H1 (cell line): ENCODE results near the gene FPR3. TPM values are rescaled to one million over a fixed set of nuclear protein-coding genes. Genes with fewer than 3 reads are reported as not detected.

ENCODE experiments used
- CTCF ChIA-PET: fragments of 300-600 bp; sonication (Branson Sonifier 250); formaldehyde crosslinking; loops from one replicate; lab custom pipeline; 2021; ENCODE audit not compliant: partially characterized antibody; lab: Charles Lee
- POLR2A ChIA-PET: fragments of 300-600 bp; sonication (Branson Sonifier 250); formaldehyde crosslinking; loops from one replicate; lab custom pipeline; 2021; ENCODE audit warnings: inconsistent platforms; ENCODE audit not compliant: partially characterized antibody; lab: Charles Lee
- DNase-seq, 2 experiments: peaks; one replicate each; pipeline versions ENCODE4 v3.0.0 to v3.0.0-alpha.2; 2010 to 2022; ENCODE audit warnings: low spot score in 2 of 2, low read depth in 1 of 2, mixed read lengths in 1 of 2
- FAIRE-seq: peaks from 2 replicates; lab custom pipeline; 2011; peaks lifted over from hg19 to GRCh38; lab: Jason Lieb, UNC
- H2AFZ ChIP-seq: 2 replicates; pipeline ENCODE4 v1.8.1; 2012; ENCODE audit warnings: low read length, inconsistent platforms
- H2AK5ac ChIP-seq: 2 replicates; pipeline ENCODE4 v1.6.1; 2013; ENCODE audit warnings: low read depth, low read length
- H2BK120ac ChIP-seq: replicated peaks from 2 replicates; pipeline ENCODE3; 2013; ENCODE audit warnings: low read depth, low read length, inconsistent platforms
- H2BK12ac ChIP-seq: 2 replicates; pipeline ENCODE4 v1.6.1; 2013; ENCODE audit warnings: low read depth, low read length
- H2BK15ac ChIP-seq: 2 replicates; pipeline ENCODE4 v1.6.1; 2013; ENCODE audit warnings: low read length
- H2BK20ac ChIP-seq: 2 replicates; pipeline ENCODE4 v1.6.1; 2013; ENCODE audit warnings: low read length
- H2BK5ac ChIP-seq: 2 replicates; pipeline ENCODE4 v1.6.1; 2013; ENCODE audit warnings: low read depth, low read length
- H3K14ac ChIP-seq: 2 replicates; pipeline ENCODE4 v1.6.1; 2013; ENCODE audit warnings: inconsistent platforms; ENCODE audit not compliant: insufficient read length
- H3K18ac ChIP-seq: 2 replicates; pipeline ENCODE4 v1.6.1; 2013; ENCODE audit warnings: low read length; ENCODE audit errors: extremely low read depth
- H3K23ac ChIP-seq: 2 replicates; pipeline ENCODE4 v1.6.1; 2013; ENCODE audit warnings: inconsistent platforms; ENCODE audit not compliant: insufficient read length
- H3K23me2 ChIP-seq: 2 replicates; pipeline ENCODE4 v1.6.1; 2013; ENCODE audit warnings: low read depth, low read length
- H3K27ac ChIP-seq: 2 replicates; pipeline ENCODE4 v1.6.1; 2011; ENCODE audit warnings: low read depth, low read length, inconsistent platforms
- H3K27me3 ChIP-seq, 4 experiments: replicated peaks in 1 of 4; 1 replicate in 1 of 4; 2 replicates in 3 of 4; pipeline versions ENCODE4 v1.6.1 to v1.8.1; 2011 to 2013; ENCODE audit warnings: low read length in 3 of 4, mild to moderate bottlenecking in 3 of 4, inconsistent platforms in 2 of 4, mixed read lengths in 2 of 4, moderate library complexity in 1 of 4; ENCODE audit not compliant: control insufficient read depth in 3 of 4, insufficient read depth in 3 of 4; ENCODE audit errors: extremely low read depth in 1 of 4
- H3K36me3 ChIP-seq, 4 experiments: 2 replicates each; pipeline versions ENCODE4 v1.6.1 to v1.8.1; 2011 to 2013; ENCODE audit warnings: mild to moderate bottlenecking in 4 of 4, low read length in 3 of 4, moderate library complexity in 2 of 4, control low read depth in 1 of 4, inconsistent platforms in 1 of 4; ENCODE audit not compliant: insufficient read depth in 4 of 4, control insufficient read depth in 2 of 4
- H3K4ac ChIP-seq: replicated peaks from 2 replicates; pipeline ENCODE3; 2013; ENCODE audit warnings: low read length, low read depth, mixed read lengths, inconsistent platforms; ENCODE audit not compliant: insufficient read length
- H3K4me1 ChIP-seq, 4 experiments: replicated peaks in 1 of 4; 1 replicate in 1 of 4; 2 replicates in 3 of 4; pipeline versions ENCODE4 v1.6.1 to v1.8.1; 2011 to 2013; ENCODE audit warnings: low read length in 3 of 4, inconsistent platforms in 2 of 4, mixed read lengths in 1 of 4; ENCODE audit not compliant: insufficient read depth in 4 of 4, control insufficient read depth in 3 of 4
- H3K4me2 ChIP-seq, 2 experiments: 2 replicates each; pipeline versions ENCODE4 v1.6.1 to v1.8.1; 2011 to 2013; ENCODE audit warnings: low read depth in 2 of 2, low read length in 2 of 2, control low read depth in 1 of 2, inconsistent platforms in 1 of 2, mild to moderate bottlenecking in 1 of 2; ENCODE audit not compliant: insufficient read depth in 1 of 2
- H3K4me3 ChIP-seq, 4 experiments: fragments of 200-600, 300-600 bp in 1 of 4; sonication (generic), shearing (Covaris generic), sonication (Bioruptor Twin) in 1 of 4; 2 replicates each; pipeline versions ENCODE4 v1.5.1 to v1.8.1; 2011 to 2016; ENCODE audit warnings: low read length in 4 of 4, low read depth in 3 of 4, control low read depth in 2 of 4, inconsistent platforms in 2 of 4, mild to moderate bottlenecking in 2 of 4, mixed read lengths in 1 of 4, moderate library complexity in 1 of 4; ENCODE audit not compliant: insufficient read depth in 2 of 4; ENCODE audit errors: extremely low read depth in 1 of 4
- H3K56ac ChIP-seq: replicated peaks from 2 replicates; pipeline ENCODE3; 2013; ENCODE audit warnings: low read depth, mild to moderate bottlenecking, mixed read lengths, low read length, inconsistent platforms; ENCODE audit not compliant: insufficient read length
- H3K79me1 ChIP-seq: 2 replicates; pipeline ENCODE4 v1.6.1; 2013; ENCODE audit warnings: low read depth, low read length, control low read depth
- H3K79me2 ChIP-seq, 2 experiments: 2 replicates each; pipeline versions ENCODE4 v1.6.1 to v1.8.1; 2012 to 2013; ENCODE audit warnings: low read length in 2 of 2, mild to moderate bottlenecking in 2 of 2, inconsistent platforms in 1 of 2; ENCODE audit not compliant: insufficient read depth in 2 of 2, control insufficient read depth in 1 of 2
- H3K9ac ChIP-seq, 4 experiments: replicated peaks in 1 of 4; 1 replicate in 1 of 4; 2 replicates in 3 of 4; pipeline versions ENCODE4 v1.6.1 to v1.8.1; 2011 to 2013; ENCODE audit warnings: low read depth in 3 of 4, low read length in 3 of 4, control low read depth in 2 of 4, mild to moderate bottlenecking in 2 of 4, moderate library complexity in 2 of 4, inconsistent platforms in 1 of 4; ENCODE audit errors: extremely low read depth in 1 of 4
- H3K9me3 ChIP-seq, 2 experiments: 2 replicates each; pipeline versions ENCODE4 v1.6.1 to v1.8.1; 2012 to 2013; ENCODE audit warnings: mild to moderate bottlenecking in 2 of 2, moderate library complexity in 2 of 2, control low read depth in 1 of 2, inconsistent platforms in 1 of 2, low read depth in 1 of 2, low read length in 1 of 2, mixed read lengths in 1 of 2; ENCODE audit not compliant: insufficient read depth in 2 of 2
- H4K20me1 ChIP-seq, 2 experiments: replicated peaks in 1 of 2; 2 replicates each; pipeline versions ENCODE3 to v1.8.1; 2011 to 2013; ENCODE audit warnings: inconsistent platforms in 2 of 2, low read length in 2 of 2, mild to moderate bottlenecking in 1 of 2; ENCODE audit not compliant: insufficient read depth in 2 of 2, control insufficient read depth in 1 of 2
- H4K5ac ChIP-seq: 2 replicates; pipeline ENCODE4 v1.6.1; 2013; ENCODE audit warnings: low read length, low read depth, mixed read lengths, inconsistent platforms; ENCODE audit not compliant: insufficient read length
- H4K8ac ChIP-seq: 2 replicates; pipeline ENCODE4 v1.8.0; 2013; ENCODE audit warnings: mild to moderate bottlenecking, moderate library complexity, low read length, inconsistent platforms; ENCODE audit not compliant: insufficient read depth; ENCODE audit errors: extremely low read depth
- H4K91ac ChIP-seq: replicated peaks from 2 replicates; pipeline ENCODE3; 2013; ENCODE audit warnings: low read length, mixed read lengths, inconsistent platforms; ENCODE audit not compliant: insufficient read length
- RAD21 ChIP-seq, 2 experiments: IDR thresholded peaks in 1 of 2; conservative IDR thresholded peaks in 1 of 2; 2 replicates each; pipeline ENCODE4 v1.6.1; 2011; ENCODE audit warnings: low read depth in 2 of 2, low read length in 2 of 2, improper control_type of control experiment in 1 of 2, inconsistent platforms in 1 of 2, mild to moderate bottlenecking in 1 of 2, moderate library complexity in 1 of 2
- polyA plus RNA-seq, 7 experiments: library from polyadenylated mRNA; depleted of rRNA in 3 of 7; stranded (reverse) in 5 of 7; unstranded in 2 of 7; fragments of >200 nt in 5 of 7; fragments of 200-250 nt in 2 of 7; gene quantifications; 1 replicate in 5 of 7; 2 replicates in 1 of 7; 4 replicates in 1 of 7; pipeline versions ENCODE4 v1.2.1 to v1.2.3, GENCODE V29; 2011 to 2013; ENCODE audit warnings: missing spikeins in 2 of 7, mixed read lengths in 2 of 7
- total RNA-seq: library from RNA; stranded (reverse); fragmentation: NEBNext Ultra II Directional; extraction: Animal tissue kit (Norgen Biotek cat#: 25700); gene quantifications from 2 replicates; pipeline ENCODE4 v1.2.1, GENCODE V29; 2021

FPR3 gene
- total and polyA plus RNA-seq, 2 of the 8 experiments (the other 6 are each of a cell fraction or from before 2014, with no cell fraction given): not detected

DNA sequence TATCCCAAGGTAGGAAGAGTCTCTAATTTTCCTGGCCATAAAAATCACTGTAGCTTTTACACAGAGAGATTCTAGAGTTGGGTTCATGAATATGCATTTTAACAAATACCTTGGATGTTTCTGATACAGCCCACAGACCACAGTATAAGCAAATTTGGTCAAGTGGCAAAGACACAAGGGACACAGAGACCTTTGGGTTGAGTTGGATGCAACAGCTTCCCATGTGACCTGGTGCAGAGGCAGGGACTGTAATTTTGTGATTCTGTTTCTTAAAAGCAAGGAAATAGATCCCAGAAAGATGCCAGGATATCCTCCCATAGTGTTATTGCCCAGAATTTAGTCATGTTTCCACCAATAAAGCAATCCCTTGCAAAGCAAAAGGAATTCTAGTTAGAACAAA, 27.0 kb downstream of the FPR3 start:
- Histone ChIP-seq H3K23me2 (0 out of 2 replicates have a peak, but pooled peaks cover 2% of the 10 kb centered on the region), H3K9ac (no peak overlapping the region; a peak in 1 of 7 replicates), H3K27me3 (no peaks in the 10 kb centered on the region), H2AK5ac (no peak overlapping the region), H2AFZ (no peak overlapping the region), H2BK20ac (no peak overlapping the region), H3K27ac (no peak overlapping the region), H4K20me1 (no peaks in the 10 kb centered on the region), H3K79me2 (no peaks in the 10 kb centered on the region), H3K79me1 (no peaks in the 10 kb centered on the region), H4K8ac (no peak overlapping the region), H4K5ac (no peak overlapping the region), H3K4me3 (no peak overlapping the region), H3K23ac (no peak overlapping the region), H2BK12ac (no peak overlapping the region), H3K14ac (no peak overlapping the region), H3K18ac (no peak overlapping the region), H3K36me3 (no peaks in the 10 kb centered on the region), H2BK120ac (no peak overlapping the region)
- ChIA-PET CTCF (interaction anchor here (0.6 kb wide), 1 partner anchor 145 kb away, joined by 5 read pairs; no protein-coding TSS in a partner anchor), POLR2A (interaction anchor here (0.7 kb wide), 1 partner anchor 30 kb away, joined by 3 read pairs; no protein-coding TSS in a partner anchor)
- FAIRE-seq: no peak
- TF ChIP-seq RAD21 (IDR thresholded peaks at IDR 0.05 in 1 of 2, conservative IDR thresholded peaks at IDR 0.05 in 1 of 2; ENCODE audit: low read depth in 2 of 2, low read length in 2 of 2): no peak
- TF ChIP-seq, all 59 proteins: peak for 0
- no peak overlapping the region for H2BK15ac ChIP-seq
- no peak overlapping the region for H4K91ac ChIP-seq
- DNase-seq: no peak
- H3K4ac ChIP-seq: no peak overlapping the region
- no peak overlapping the region for H3K56ac ChIP-seq
- no peak overlapping the region for H3K4me2 ChIP-seq
- no peak overlapping the region for H2BK5ac ChIP-seq
- no peaks in the 10 kb centered on the region for H3K4me1 ChIP-seq
- peaks cover 19 to 22% of the 10 kb centered on the region in 2 experiments; a peak in 3 of 4 replicates for H3K9me3 ChIP-seq
